GM19025 (cell line): ENCODE data around the gene LACRT.
"Not testable (repeated sequence)": the region's sequence is repeated elsewhere in the genome, so short reads cannot be mapped to it uniquely, and the experiment has no call there.

ENCODE experiments used
- ATAC-seq: cut with Tn5 transposase; IDR thresholded peaks from one replicate; pipeline ENCODE4 v1.9.1; 2021; ENCODE audit warnings: mild to moderate bottlenecking, low read depth, moderate library complexity; ENCODE audit not compliant: unreplicated experiment

The LACRT gene, protein sequence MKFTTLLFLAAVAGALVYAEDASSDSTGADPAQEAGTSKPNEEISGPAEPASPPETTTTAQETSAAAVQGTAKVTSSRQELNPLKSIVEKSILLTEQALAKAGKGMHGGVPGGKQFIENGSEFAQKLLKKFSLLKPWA

DNA sequence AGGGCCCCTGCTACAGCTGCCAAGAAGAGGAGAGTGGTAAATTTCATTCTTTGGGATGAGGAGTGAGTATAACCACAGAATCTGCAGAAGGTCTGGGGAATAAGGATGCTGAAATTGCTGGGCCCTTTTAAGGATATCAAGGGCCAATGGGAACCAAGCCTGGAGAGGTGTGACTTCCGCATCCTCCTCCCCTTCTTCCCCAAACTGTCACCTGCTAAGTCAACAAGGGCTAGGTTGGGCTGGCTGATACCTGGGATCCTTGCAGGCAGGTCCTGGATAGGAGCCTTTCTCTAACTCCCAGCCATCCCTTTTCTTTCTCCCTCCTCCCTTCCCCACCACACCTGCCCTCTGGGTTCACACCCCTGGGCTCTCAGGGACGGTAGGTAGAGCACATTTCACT is at the start of gene LACRT:
Gene LACRT (minus strand): TSS at position 101 of the 400 bp plus-strand sequence. CDS start 54 bp downstream, at position 47.
- ATAC-seq, result no peak

DNA sequence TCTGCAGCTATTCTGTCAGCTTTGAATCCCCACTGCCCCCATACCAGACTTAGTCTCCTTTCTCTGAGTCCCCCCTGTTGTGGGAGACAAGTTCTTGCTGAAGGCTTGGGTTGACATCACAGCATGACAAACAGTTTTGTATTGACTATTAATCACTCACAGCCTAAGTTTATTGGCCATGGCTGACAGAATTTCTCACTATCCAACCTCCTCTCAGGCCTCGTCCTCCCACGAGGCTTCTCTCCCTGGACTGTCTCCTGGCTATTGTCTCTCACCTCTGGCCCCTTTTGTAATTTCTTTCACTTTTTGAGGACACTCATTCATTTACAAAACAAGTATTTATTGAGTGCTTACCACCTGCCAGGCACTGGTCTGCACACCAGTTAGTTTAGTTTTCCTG is 48.7 kb upstream of the LACRT start:
- no peak for ATAC-seq

DNA sequence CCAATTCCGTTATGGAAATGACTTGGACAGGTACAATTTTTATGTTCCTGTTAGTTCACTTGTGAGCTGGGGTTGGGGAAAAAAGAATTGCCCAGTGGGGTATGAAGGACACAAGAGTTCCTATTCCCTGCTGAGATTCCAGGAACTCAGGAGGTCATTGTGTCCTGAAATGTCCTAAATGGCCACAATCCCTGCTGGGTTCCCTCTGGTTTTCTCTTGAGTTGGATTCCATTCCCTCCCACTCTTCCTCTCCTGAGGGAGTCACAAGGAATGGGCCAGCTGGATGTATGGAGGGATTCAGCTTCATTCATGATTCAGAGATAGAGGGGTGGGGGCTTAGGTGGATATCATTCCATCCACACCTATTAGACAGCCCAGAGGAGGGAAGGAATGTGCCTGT is 48.0 kb upstream of the LACRT start:
- ATAC-seq, result no peak

DNA sequence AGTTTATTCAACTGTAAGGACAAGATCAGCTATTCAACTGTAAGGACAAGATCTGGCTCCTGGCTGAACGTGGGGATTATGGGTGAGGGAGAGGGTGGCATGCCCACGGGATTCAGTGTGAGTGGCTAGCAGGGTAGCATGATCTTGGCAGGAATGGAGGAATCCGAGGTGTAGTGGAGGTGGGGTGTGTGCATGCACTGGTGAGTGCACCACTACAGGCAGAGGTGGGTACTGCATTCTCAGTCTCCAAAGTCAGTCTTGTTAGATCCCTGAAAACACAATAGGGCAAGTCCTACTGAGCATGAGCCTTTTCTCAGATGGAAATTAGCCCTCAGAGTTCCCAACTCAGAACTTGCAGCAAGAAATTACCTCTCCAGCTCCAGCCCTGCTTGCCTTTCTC is 45.7 kb upstream of the LACRT start:
- no peak for ATAC-seq

DNA sequence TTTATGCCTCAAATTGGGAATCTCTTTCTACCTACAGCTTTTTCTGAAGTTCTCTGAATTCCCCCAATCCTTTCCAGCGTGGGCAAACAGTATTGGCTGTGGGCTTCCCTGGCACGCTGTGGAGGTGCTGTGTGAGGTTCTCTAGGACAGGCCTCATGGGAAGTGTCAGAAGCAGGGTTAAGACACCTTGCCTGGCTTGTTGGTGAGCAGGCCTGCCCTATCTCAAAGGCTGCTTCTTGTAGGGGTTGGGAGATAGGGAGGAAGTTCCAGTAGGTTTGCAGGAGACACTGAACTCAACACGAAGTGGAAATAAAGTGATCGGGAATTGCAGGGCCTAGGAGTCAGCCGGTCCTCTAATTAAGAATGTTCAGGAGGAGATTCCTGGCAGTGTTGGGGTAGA is 43.4 kb upstream of the LACRT start:
- ATAC-seq, result no peak

DNA sequence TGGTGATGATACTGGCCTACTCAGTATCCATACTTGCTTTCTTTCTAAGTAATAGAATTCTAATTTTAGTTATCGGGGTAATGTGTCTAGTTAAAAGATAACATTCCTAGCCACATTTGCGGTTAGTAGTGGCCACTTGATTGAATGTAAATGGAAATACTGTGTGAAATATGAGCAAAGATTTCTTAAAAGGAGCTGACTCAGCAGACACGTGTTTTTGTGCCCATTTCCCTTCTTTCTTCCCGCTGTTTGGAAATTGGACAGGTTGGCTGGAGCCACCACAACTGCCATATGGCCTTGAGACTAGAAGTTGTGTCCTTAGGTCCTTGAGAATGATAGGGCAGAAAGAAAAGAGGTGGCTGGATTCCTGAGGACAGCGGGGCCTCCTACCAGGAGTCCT is 33.2 kb upstream of the LACRT start:
- ATAC-seq, result no peak

DNA sequence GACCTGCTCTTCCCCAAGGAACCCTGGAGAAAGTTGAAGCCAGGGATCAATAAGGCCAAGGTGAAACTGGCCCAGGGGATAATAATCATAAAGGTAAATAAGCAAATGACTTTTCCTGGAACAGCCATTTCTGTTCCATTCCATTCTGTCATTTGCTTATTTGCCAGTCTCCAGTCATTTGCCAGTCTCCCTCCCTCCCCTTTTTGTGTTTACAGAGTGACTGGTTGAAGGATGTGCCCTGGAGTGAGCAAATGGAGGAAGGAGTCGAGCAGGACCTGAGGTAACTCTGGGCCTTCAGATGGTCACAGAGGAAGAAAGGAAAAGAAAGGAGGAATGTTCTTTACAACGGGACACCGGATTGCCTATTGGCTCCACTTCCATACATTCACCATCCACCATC is 31.3 kb upstream of the LACRT start:
- ATAC-seq, result no peak

DNA sequence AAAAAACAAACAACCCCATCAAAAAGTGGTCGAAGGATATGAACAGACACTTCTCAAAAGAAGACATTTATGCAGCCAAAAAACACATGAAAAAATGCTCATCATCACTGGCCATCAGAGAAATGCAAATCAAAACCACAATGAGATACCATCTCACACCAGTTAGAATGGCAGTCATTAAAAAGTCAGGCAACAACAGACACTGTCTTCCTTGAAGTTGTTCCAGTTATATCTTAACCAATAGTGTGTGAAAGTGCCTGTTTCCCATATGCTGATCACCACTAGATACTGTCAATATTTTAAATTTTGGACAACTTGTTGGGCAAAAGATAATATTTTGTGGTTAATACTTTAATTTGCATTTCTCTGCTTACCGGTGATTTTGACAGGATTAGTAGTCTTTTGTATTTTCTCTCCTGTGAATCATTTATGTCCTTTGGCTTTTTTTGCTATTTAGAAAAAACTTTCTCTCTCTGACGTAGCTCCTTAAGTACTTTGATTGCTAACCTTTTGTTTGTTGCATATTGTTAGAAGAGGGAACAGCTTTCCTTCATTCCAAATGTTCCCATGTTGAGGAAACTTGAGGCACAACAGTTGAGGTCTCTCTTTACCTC is 30.4 kb upstream of the LACRT start:
- not testable (repeated sequence) for ATAC-seq

DNA sequence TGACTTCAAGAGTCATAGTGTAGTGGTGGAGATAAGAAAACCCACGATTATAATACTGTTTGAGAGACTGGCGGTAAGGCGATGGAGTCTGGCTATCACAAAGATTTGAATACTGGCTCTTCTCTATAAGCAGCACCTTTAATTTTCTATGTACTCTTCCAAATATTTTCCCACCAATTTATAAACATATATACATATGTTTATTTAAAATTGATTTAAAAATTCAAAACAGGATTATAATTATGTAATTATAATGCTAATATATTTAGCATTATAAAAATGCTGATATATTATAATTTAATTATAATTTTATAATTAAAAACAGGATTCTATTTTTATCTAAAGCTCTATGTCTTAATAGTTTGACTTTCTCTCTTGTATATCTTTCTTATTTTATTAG is 28.9 kb upstream of the LACRT start:
- ATAC-seq, result no peak

DNA sequence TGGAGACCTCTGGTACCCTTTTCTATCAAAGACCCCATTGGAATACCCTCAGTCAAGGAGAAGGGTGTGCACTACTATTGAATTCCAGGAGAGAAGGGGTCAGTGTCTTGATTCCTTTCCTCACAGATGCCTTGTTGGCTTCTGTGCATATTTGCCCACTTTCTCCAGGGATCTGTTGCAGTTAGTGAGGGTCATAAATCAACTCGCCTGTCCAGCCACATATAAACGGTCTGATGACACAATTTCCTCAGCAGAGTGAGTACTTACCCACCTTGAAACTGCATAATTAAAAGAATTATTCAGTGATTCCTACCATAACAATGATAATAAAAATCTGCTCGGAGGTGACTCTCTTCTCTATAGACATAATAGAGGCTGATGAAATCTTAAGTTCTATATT is 27.3 kb upstream of the LACRT start:
- ATAC-seq, result no peak

DNA sequence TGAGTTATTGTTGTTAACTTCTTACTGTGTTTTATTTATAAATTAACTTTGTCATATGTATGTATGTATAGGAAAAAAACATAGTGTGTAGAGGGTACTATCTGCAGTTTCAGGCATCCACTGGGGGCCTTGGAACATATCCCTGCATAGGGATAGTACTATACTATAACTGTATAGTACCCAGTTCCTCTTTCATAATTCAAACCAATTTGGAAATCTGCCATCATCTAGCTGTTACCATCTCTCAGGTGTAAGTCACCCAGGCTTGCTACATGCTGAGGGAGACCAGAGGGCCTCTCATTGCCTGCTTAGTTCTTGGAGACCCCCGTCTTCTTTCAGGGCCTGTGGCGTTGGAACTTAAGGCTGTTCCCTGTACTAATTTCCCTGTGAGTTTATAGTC is 26.4 kb upstream of the LACRT start:
- ATAC-seq, result no peak

DNA sequence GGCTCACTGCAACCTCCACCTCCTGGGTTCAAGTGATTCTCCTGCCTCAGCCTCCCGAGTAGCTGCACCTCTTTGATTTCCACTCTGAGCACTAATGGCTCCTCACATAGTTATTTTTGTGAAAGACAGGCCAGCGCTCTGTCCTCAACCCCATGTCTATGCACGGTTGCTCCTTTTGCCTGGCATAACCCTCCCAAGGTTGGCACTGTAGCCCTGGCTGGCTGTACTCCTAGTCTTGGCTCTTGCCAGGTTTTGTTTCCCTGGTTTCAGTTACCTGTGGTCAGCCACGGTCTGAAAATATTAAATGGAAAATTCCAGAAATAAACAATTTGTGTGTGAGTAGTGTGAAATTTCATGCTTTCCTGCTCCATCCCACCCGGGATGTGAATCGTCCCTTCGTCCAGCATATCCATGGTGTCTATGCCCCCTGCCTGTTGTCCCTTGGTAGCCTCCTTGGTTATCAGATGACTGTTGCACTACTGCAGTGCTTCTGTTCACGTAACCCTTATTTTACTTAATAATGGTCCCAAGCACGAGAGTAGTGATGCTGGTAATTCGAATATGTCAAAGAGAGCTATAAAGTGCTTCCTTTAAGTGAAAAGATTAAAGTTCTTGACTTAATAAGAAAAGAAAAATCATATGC is 25.7 kb upstream of the LACRT start:
- no peak for ATAC-seq

DNA sequence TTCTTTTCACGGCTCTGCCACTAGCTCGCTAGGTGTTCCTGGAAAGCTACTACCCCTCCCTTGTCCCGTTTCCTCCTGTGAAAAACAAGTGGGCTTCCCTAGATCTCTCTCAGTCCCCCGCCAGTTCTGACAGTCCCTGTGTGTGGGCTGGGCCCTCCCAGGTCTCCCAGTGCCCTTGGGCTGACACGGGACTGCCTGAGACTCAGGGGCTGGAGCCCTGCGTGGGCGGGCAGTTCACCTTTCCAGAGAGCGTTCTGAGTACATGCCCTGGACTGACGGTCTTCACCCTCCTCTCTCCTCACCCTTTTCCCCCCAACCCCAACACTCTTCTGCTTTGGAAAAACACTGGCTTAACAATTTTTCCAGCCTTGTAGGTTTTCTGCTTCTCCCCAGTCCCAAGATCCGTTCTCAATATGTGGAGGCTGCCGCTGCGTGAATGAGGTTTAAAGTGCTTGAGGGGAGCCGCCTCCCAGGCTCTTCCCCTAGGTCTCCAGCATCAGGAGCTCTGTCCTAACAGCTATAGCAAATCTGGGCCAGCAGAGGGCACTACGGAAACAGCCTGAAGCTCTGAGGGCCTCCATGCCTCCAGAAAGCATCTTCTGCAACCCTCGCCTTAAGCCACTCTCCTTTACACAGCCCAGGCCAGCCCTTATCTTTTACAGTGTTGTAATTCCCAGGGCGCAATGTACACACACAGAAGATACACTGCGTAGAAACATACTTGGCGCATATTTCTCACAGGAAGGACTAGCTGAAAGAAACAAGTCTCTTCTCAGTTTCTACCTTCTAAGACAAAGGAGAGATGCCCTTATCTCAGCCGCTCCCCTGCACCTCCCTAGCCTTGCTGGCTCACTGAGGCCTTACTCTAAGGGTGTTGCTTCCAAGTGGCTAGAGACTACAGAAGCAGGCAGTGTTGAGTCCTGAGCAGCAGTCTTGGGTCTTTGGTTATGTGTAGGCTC is 23.9 kb upstream of the LACRT start:
- ATAC-seq, result peak; percentile 64

DNA sequence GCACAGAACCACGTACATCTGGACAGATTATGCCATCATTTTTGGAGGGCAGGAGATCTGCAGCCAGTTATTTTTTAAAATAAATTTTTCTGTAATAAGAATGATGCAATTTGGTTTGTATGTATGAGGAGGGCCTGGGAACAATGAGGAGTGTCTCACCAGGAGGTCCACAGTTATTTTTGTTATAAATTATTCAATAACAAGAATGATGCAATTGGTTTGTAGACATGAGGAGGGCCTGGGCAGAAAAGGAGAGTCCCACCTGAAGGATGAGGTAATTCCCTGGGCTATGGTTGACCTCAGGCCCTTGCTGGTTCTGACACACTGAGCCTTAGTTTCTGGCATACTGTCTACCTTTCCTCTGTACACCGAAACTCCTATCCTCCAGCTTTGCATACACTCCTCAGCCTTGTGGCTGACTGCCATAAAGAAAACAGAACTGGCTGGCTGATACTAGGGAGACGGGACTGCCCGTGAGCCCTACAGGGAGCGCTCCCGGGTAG is 22.5 kb upstream of the LACRT start:
- no peak for ATAC-seq

DNA sequence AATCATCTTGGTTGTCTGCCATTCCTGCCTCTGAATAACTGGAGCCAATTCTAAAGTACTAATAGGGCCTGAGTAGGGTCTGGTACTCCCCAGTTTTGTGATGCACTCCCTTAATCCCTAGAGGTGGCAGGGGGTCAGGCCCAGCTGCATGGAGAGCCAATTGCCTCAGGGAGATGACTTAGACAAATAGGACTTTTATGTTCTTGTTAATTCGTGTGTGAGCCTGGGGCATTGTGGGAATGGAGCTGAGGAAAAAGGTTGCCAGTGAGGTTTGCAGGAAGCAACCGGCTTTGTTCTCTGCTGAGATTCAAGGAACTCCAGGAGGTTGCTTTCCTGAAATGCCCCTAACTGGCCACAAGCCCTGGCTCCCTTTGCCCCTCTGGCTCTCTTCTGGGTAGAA is 20.2 kb upstream of the LACRT start:
- no peak for ATAC-seq

DNA sequence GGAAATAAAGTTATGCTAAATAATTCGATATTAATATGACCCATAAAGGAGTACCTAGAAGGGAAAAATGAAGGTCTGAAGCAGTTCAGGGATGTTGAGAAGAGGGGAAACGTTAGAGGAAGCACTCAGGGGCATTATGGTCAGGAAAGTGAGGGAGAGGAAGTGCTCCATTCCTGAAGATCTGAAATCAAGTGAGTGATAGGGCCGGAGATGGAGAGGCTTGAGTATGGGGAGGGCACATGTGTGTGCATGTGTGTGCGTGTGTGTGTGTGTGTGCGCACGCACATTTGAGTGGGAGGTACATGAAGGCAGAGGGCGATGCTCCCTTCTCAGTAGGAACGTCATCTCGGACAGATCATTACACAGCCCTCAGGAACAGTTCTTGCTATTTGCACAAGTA is 18.3 kb upstream of the LACRT start:
- no peak for ATAC-seq

DNA sequence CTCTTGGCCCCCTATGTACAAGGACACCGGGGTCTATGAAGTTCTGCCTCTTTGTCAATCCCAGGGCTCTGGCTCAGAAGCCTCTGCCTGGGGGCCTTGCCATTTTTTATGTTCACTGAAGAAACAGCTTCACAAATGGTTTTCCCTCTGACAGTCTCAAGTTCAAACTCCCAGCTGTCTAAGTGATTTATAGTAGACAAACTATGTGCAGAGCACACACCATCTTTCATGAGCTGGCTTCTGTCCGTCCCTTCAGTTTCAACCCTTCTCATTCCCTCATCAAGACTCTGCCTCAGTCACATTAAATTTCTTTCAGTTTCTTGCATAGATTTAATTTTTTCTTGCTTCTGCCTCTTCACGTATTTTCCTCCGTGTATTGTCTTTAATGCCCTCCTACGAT is 16.2 kb upstream of the LACRT start:
- no peak for ATAC-seq

DNA sequence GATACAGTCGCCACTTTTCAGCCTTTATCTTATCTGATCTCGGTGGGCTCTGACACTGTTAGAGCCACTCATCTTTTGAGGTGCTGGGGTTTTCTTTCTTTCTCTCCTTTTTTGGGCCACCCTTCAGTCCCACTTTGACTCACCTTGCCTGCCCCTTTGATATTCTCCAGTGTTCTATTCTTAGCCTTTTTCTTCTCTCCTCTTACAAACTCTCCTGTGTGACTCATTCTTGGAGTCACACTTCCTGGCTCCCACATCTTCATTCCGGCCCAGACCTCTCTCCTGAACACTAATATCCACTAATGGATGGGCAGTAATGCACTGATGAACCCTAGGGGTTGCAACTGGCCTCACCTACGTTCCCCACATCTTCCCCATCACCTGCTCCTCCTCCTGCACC is 15.7 kb upstream of the LACRT start:
- ATAC-seq, result no peak

DNA sequence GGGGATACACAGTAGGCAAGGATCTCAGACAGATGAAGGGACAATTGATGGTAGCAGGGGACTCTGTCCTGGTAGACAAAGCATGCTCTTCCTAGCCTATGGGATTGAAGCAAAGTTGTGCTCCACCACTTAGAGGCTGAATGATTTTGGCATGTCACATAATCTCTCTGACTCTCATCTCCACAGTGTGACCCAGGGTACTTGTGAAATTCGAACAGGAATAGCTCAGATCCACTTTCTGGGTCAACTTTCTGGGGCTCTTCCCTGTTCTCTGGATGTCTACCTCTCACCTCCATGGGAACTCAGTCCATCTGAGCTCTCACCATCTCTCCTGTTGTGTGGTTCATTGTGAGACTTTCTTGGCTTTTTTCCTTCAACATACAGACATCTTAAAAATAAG is 15.1 kb upstream of the LACRT start:
- no peak for ATAC-seq

DNA sequence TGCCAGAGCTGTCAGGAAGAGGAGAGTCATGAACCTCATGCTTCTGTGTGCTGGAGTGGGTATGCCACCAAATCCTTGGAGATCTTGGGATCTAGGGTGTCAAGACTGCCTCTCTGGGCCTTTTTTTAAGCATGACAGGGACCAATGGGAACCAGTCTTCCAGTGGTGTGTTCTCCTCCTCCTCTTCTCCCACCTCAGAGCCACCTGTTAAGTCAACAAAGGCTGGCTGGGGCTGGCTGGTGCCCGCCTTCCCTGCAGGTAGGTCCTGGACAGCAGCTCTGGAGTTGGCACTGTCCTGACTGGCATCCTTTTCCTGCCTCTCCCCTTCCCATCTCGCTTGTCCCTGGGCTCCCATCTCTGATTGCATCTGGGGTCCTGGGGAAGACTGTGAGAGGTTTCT is 13.6 kb upstream of the LACRT start, which contains the start of gene DCD:
Gene DCD (minus strand): TSS at position 101 of the 400 bp plus-strand sequence. CDS start 62 bp downstream, at position 39.
- ATAC-seq, result no peak

DNA sequence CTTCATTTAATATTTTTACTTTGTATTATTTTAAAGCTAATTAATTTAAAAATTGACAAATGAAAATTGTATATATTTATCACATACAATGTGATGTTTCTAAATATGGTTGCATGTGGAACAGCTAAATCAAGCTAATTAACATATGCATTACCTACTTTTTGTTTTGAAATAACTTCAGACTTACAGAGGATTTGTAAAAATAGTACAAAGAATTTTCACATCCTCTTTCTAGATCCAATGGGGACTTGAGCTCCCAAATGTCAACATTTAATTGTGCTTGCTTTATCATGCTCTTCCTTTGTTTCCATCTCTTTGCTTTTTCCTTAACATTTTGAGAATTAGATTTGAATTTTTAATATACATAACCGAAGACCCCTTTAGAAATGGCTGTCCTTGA is 6.9 kb upstream of the LACRT start:
- no peak for ATAC-seq
